NCI-H2171 (cell line): ENCODE results near the gene LCN15.
"Not testable (repeated sequence)": the region's sequence is repeated elsewhere in the genome, so short reads cannot be mapped to it uniquely, and the experiment has no call there.

Experiments used
- DNase-seq: peaks from one replicate; lab custom pipeline; 2025; lab: John Stamatoyannopoulos, UW

The LCN15 gene

DNA sequence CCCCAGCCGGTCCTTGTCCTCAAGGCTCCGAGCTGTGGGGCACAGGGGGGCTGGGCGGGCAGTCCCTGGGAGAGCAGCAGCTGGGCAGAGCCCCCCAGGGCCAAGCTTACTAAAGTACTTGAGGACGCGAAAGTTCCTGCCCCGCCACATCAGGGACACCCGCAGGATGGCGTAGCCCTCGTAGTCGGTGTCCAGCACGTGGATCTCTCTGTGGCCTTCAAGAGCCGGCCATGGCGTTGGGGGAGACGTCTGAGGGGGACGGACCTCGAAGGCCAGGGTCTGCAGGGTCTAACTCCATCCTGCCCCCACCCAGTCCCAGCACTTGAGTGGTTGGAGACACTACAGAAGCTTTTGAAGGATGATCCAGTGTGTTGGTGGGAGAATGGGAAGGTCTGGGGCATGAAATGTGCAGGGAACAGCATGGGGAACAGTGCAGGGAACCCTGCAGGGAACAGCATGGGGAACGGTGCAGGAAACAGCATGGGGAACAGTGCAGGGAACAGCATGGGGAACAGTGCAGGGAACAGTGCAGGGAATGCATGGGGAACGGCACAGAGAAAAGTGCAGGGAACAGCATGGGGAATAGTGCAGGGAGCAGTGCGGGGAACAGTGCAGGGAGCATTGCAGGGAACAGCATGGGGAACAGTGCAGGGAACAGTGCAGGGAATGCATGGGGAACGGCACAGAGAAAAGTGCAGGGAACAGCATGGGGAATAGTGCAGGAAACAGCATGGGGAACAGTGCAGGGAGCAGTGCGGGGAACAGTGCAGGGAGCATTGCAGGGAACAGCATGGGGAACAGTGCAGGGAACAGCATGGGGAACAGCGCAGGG, 8.8 kb downstream of the LCN15 start:
- not testable (repeated sequence) for DNase-seq

- DNase-seq, result no peak
Observed at GRCh38 chr9:136754626-136755301, 9.6 kb downstream of the LCN15 start.

DNA sequence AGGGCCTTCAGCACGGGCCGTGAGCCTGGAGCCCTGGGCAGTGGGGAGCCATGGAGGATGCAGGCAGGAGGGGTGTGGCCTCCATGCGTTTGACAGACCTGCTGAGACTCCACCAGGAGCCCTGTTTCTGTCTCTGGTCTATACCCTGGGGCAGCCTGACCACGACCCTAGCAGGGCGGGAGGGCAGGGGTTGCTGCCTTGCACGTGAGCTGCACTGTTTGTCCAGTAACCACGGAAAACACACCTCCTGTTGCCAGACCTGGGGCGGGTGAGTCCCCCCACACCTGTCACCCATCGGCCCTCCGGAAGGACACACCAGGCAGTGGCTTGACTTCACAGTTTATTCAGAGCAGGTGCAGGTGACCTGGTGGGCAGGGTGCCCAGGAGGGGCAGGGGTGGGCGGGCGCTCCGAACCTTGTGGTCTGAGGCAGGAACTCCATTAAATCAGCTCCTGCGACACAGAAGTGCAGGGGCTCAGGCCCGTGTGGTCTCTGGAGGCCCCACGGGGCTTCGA, 10.2 kb downstream of the LCN15 start:
- no peak for DNase-seq

DNA sequence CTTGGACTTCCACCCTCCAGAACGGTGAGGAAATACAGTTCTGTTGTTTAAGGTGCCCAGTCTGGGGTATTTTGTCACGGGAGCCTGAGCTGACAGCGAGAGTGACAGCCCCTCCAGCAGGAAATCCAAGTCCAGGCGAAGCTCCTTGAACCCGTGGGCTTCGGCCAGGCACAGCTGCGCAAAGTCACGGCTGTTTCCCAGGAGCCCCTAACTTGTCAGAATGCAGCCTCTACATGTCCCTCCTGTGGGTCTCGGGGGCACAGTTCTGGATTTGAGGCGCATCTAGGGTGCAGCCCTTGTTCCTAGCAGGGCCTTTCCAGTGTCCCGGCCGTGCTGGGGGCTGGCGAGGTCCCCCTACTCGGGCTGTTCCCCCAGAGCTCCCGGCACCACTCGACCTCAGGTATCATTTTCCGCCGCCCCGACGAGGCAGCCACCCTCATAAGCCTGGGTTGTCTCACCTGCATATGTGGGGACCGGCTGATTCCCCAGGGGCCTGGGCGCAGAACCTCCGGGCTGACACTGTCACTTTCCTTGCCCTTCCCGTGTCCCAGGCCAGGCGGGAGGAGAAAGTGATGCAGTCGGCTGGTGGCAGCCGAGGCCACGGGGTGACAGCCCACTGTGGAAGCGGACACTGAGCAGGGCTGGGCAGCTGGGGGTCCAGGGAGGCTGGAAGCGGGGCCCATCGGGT, 10.8 kb downstream of the LCN15 start:
- no peak for DNase-seq

- DNase-seq, result no peak
Observed at GRCh38 chr9:136751814-136752213, 12.5 kb downstream of the LCN15 start.

GRCh38 chr9:136751244-136751643, 13.1 kb downstream of the LCN15 start:
- DNase-seq, result no peak

- DNase-seq, result no peak
Observed at GRCh38 chr9:136750526-136750925, 13.8 kb downstream of the LCN15 start.

DNA sequence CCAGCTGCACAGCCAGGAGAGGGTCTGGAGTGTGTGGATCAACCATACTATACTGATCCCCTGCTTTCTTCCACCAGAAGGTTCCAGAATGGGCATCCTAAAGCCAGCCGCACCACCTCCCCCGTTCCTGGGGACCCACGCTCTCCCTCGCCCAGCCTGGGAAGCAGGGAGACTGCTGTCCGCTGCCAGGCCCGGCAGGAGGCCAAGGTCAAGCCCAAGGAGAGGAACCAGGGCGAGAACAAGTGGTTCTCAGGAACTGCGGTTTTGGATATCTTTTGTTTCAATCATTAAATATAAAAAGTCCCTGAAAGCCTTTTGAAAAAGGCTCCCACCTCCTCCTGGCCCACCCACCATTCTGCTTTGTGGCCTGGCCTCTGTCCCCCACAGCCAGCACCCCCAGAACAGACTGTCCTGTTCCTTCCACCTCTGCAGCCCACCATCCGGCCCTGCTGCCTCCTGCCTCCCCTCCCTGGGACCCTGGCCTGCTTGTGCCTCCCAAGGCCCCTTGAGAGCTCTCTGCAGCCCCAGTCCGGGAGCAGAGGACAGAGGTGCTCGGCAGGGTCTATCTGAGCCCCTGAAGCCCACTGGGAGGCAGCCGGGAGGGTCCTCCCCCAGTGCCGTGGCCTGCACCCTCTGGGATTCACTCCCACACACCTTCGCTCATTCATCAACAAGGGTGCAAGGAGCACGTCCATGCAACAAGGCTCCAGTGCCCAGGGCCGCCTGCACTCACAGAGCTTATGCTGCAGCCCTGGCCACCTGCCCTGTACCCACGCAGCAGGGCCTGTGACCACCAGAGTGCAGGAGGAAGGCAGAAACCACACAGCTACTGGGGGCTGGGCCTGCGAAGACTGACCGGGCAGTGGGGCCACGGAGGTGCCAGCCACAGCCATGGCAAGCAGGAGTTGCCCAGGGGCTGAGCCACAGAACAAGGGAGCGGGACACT, 15.4 kb downstream of the LCN15 start:
- DNase-seq, result no peak

DNA sequence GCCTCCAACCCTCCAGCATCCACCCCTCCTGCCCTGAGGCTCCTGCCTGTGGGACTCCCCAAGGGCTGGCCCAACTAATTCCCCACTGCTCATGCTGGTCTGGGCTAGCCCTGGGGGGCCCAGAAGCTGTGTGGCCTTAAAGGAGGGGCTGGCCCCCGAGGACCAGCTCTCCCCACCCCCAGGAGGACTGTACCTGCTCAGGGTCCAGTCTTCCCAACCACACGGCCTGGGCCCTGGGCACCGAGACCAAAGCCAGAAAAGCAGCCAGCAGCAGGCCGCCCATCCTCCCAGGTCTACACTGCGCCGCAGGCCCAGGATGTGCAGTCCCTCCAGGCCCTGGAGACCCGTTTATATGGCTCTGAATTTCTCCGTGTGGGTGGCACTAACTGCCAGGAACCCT, 16.1 kb downstream of the LCN15 start, which contains the start of gene LCN6:
TSS of gene LCN6 (minus strand) at position 325 of the 400 bp plus-strand sequence. CDS start at position 283, 42 bp downstream.
- DNase-seq, result no peak

DNA sequence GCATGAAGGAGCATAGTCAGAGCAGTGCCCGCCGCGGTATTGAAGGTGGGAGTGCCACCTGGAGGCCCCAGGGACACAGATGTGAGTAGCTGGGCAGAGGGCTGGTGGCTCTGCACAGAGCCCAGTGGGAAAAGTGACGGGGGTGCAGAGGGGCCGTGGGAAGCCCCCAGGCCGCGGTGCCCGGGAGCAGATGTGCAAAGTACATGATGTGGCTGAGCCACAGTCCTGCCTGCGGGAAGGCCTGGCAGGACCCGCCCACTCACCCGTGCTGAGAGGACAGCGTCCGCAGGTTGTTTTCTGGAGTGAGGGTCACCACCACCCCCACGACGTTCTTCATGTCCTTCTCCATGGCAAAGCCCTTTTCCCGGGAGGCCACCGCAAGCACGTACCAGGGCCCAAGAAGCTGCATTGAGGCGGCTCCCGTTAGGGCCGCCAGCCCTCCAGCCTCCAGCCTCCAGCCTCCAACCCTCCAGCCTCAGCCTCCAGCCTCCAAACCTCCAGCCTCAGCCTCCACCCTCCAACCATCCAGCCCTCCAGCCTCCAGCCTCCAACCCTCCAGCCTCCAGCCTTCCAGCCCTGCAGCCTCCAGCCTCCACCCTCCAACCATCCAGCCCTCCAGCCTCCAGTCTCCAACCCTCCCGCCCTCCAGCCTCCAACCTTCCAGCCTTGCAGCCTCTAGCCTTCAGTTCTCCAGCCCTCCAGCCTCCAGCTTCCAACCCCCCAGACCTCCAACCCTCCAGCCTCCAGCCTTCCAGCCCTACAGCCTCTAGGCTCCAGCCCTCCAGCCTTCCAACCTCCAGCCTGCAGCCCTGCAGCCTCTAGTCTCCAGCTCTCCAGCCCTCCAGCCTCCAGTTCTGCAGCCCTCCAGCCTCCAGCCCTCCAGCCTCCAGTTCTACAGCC, 16.9 kb downstream of the LCN15 start:
- DNase-seq, result no peak

GRCh38 chr9:136746621-136747020, 17.7 kb downstream of the LCN15 start:
- DNase-seq, result no peak

DNA sequence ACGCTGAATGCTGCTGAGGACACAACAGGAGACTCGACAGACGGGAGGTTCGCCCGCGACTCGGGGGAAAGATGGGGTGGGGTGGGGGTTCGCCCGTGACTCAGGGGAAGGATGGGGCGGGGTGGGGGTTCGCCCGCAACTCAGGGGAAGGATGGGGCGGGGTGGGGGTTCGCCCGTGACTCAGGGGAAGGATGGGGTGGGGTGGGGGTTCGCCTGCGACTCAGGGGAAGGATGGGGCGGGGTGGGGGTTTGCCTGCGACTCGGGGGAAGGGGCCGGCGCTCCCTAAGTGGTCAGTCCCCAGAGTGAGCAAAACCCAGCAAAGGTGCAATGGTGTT, 18.2 kb downstream of the LCN15 start:
- no peak for DNase-seq

DNA sequence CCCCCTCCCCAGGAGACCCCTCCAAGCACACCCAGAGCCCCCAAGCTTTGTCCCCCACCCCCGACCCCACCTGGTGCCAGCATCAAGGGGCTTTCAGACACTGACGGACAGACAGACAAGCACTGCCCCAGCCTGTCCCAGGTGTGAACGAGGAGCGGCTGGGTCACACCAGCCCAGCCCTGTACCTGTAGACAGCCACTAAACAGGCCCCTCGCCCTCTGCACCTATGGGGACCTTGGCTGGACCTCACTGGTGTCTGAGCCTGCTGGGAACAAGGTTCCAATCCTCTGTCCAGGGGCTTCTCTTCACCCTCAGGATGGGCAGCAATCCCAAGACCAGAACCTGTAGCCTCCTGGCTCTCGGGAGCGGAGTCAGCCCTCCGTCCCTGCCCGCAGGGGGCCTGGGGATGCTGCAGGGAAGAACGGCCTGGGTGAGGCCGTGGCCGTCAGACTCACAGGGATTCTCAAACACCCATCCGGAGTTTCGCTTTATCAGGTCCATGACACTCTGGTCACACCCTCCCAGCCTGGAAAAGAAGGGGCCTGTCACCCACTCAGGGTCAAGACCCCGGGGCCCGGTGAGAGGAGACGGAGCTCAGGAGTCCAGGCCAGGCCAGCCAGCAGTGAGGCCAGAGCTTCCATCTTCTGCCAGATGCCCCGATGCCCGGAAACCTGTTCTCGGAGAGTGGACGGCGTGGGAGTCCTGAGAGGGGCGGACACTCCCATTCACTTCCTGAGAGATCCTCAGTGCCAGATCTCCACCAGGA, 18.7 kb downstream of the LCN15 start:
- DNase-seq, result no peak

- no peak for DNase-seq
Observed at GRCh38 chr9:136744773-136745172, 19.5 kb downstream of the LCN15 start.

GRCh38 chr9:136743639-136744211, 20.6 kb downstream of the LCN15 start:
- no peak for DNase-seq

GRCh38 chr9:136742591-136743391, 21.5 kb downstream of the LCN15 start, which contains the start of gene LCN10:
Gene LCN10 (minus strand): TSS chr9:136742940. CDS start chr9:136742903, 37 bp downstream.
- no peak for DNase-seq

GRCh38 chr9:136741883-136742571, 22.3 kb downstream of the LCN15 start:
- no peak for DNase-seq
